ENCODE results near the gene JAZF1. TPM values are rescaled to one million over a fixed set of nuclear protein-coding genes. Genes with fewer than 3 reads are reported as not detected.

JAZF1 gene
- total and polyA plus RNA-seq, 2 donors = 3.9 to 14.5 TPM

GRCh38 chr7:27958933-27959548 lies 221.6 kb downstream of the JAZF1 start:
- H3K27me3 ChIP-seq (ENCODE audit: control insufficient read depth in 2 of 2, insufficient read depth in 1 of 2, low read length in 1 of 2) = no peaks in the 10 kb centered on the region
- no peaks in the 10 kb centered on the region for H3K9me3 ChIP-seq (ENCODE audit: control insufficient read depth in 2 of 2, insufficient read depth in 1 of 2, low read length in 1 of 2)
- DNase-seq (ENCODE audit: low read depth in 6 of 9, low spot score in 9 of 9) = no peak
- H3K4me1 ChIP-seq (ENCODE audit: control insufficient read depth in 2 of 2, insufficient read depth in 2 of 2, low read length in 2 of 2) = no peaks in the 10 kb centered on the region
- H3K27ac ChIP-seq (ENCODE audit: low read depth in 1 of 2, low read length in 1 of 2) = no peak overlapping the region
- no peak overlapping the region for H3K4me3 ChIP-seq (ENCODE audit: low read length in 2 of 2)
- H3K36me3 ChIP-seq (ENCODE audit: control insufficient read depth in 2 of 2, insufficient read depth in 2 of 2, low read length in 1 of 2) = no peaks in the 10 kb centered on the region

- Histone ChIP-seq H3K27ac (ENCODE audit: low read depth in 1 of 2, low read length in 1 of 2) (no peak overlapping the region), H3K9me3 (ENCODE audit: control insufficient read depth in 2 of 2, insufficient read depth in 1 of 2, low read length in 1 of 2) (no peaks in the 10 kb centered on the region), H3K4me1 (ENCODE audit: control insufficient read depth in 2 of 2, insufficient read depth in 2 of 2, low read length in 2 of 2) (no peaks in the 10 kb centered on the region), H3K27me3 (ENCODE audit: control insufficient read depth in 2 of 2, insufficient read depth in 1 of 2, low read length in 1 of 2) (no peaks in the 10 kb centered on the region), H3K4me3 (ENCODE audit: low read length in 2 of 2) (no peak overlapping the region), H3K36me3 (ENCODE audit: control insufficient read depth in 2 of 2, insufficient read depth in 2 of 2, low read length in 1 of 2) (no peaks in the 10 kb centered on the region)
- no peak for DNase-seq (ENCODE audit: low read depth in 6 of 9, low spot score in 9 of 9)
- over 99% methylated on average over 2 of the region's 2 CpGs for WGBS
Measured at GRCh38 chr7:27955596-27955995, 225.0 kb downstream of the JAZF1 start.

GRCh38 chr7:27955011-27955410 lies 225.6 kb downstream of the JAZF1 start:
- Histone ChIP-seq H3K27ac (ENCODE audit: low read depth in 1 of 2, low read length in 1 of 2) (no peak overlapping the region), H3K4me1 (ENCODE audit: control insufficient read depth in 2 of 2, insufficient read depth in 2 of 2, low read length in 2 of 2) (no peaks in the 10 kb centered on the region), H3K36me3 (ENCODE audit: control insufficient read depth in 2 of 2, insufficient read depth in 2 of 2, low read length in 1 of 2) (no peaks in the 10 kb centered on the region), H3K27me3 (ENCODE audit: control insufficient read depth in 2 of 2, insufficient read depth in 1 of 2, low read length in 1 of 2) (no peaks in the 10 kb centered on the region), H3K9me3 (ENCODE audit: control insufficient read depth in 2 of 2, insufficient read depth in 1 of 2, low read length in 1 of 2) (no peaks in the 10 kb centered on the region), H3K4me3 (ENCODE audit: low read length in 2 of 2) (no peak overlapping the region)
- DNase-seq (ENCODE audit: low read depth in 6 of 9, low spot score in 9 of 9) = no peak
- WGBS = 99% methylated on average over 3 of the region's 3 CpGs

- Histone ChIP-seq H3K36me3 (ENCODE audit: control insufficient read depth in 2 of 2, insufficient read depth in 2 of 2, low read length in 1 of 2) (no peaks in the 10 kb centered on the region), H3K4me1 (ENCODE audit: control insufficient read depth in 2 of 2, insufficient read depth in 2 of 2, low read length in 2 of 2) (no peaks in the 10 kb centered on the region), H3K27me3 (ENCODE audit: control insufficient read depth in 2 of 2, insufficient read depth in 1 of 2, low read length in 1 of 2) (no peaks in the 10 kb centered on the region), H3K27ac (ENCODE audit: low read depth in 1 of 2, low read length in 1 of 2) (no peak overlapping the region), H3K9me3 (ENCODE audit: control insufficient read depth in 2 of 2, insufficient read depth in 1 of 2, low read length in 1 of 2) (no peaks in the 10 kb centered on the region), H3K4me3 (ENCODE audit: low read length in 2 of 2) (no peak overlapping the region)
- WGBS = 98% methylated on average over 1 of the region's 1 CpG
- no peak for DNase-seq (ENCODE audit: low read depth in 6 of 9, low spot score in 9 of 9)
Measured at GRCh38 chr7:27953777-27954176, 226.8 kb downstream of the JAZF1 start.

GRCh38 chr7:27953361-27953760 lies 227.2 kb downstream of the JAZF1 start:
- H3K4me1 ChIP-seq (ENCODE audit: control insufficient read depth in 2 of 2, insufficient read depth in 2 of 2, low read length in 2 of 2) = no peaks in the 10 kb centered on the region
- DNase-seq (ENCODE audit: low read depth in 6 of 9, low spot score in 9 of 9) = no peak
- H3K36me3 ChIP-seq (ENCODE audit: control insufficient read depth in 2 of 2, insufficient read depth in 2 of 2, low read length in 1 of 2) = no peaks in the 10 kb centered on the region
- H3K27ac ChIP-seq (ENCODE audit: low read depth in 1 of 2, low read length in 1 of 2) = no peak overlapping the region
- H3K27me3 ChIP-seq (ENCODE audit: control insufficient read depth in 2 of 2, insufficient read depth in 1 of 2, low read length in 1 of 2) = no peaks in the 10 kb centered on the region
- H3K4me3 ChIP-seq (ENCODE audit: low read length in 2 of 2) = no peak overlapping the region
- no peaks in the 10 kb centered on the region for H3K9me3 ChIP-seq (ENCODE audit: control insufficient read depth in 2 of 2, insufficient read depth in 1 of 2, low read length in 1 of 2)
- WGBS = 91% methylated on average over 1 of the region's 1 CpG

GRCh38 chr7:27952456-27953285 lies 227.9 kb downstream of the JAZF1 start:
- Histone ChIP-seq H3K27ac (ENCODE audit: low read depth in 1 of 2, low read length in 1 of 2) (no peak overlapping the region), H3K4me3 (ENCODE audit: low read length in 2 of 2) (no peak overlapping the region), H3K9me3 (ENCODE audit: control insufficient read depth in 2 of 2, insufficient read depth in 1 of 2, low read length in 1 of 2) (no peaks in the 10 kb centered on the region), H3K4me1 (ENCODE audit: control insufficient read depth in 2 of 2, insufficient read depth in 2 of 2, low read length in 2 of 2) (no peaks in the 10 kb centered on the region), H3K36me3 (ENCODE audit: control insufficient read depth in 2 of 2, insufficient read depth in 2 of 2, low read length in 1 of 2) (no peaks in the 10 kb centered on the region), H3K27me3 (ENCODE audit: control insufficient read depth in 2 of 2, insufficient read depth in 1 of 2, low read length in 1 of 2) (no peaks in the 10 kb centered on the region)
- DNase-seq (ENCODE audit: low read depth in 6 of 9, low spot score in 9 of 9) = peak in 1 of 9 donors; percentile 16
- 86% methylated on average over 3 of the region's 3 CpGs for WGBS

GRCh38 chr7:27950123-27950522 lies 230.5 kb downstream of the JAZF1 start:
- Histone ChIP-seq H3K27ac (ENCODE audit: low read depth in 1 of 2, low read length in 1 of 2) (no peak overlapping the region), H3K4me1 (ENCODE audit: control insufficient read depth in 2 of 2, insufficient read depth in 2 of 2, low read length in 2 of 2) (no peaks in the 10 kb centered on the region), H3K27me3 (ENCODE audit: control insufficient read depth in 2 of 2, insufficient read depth in 1 of 2, low read length in 1 of 2) (no peaks in the 10 kb centered on the region), H3K9me3 (ENCODE audit: control insufficient read depth in 2 of 2, insufficient read depth in 1 of 2, low read length in 1 of 2) (no peaks in the 10 kb centered on the region), H3K4me3 (ENCODE audit: low read length in 2 of 2) (no peak overlapping the region), H3K36me3 (ENCODE audit: control insufficient read depth in 2 of 2, insufficient read depth in 2 of 2, low read length in 1 of 2) (no peaks in the 10 kb centered on the region)
- DNase-seq (ENCODE audit: low read depth in 6 of 9, low spot score in 9 of 9) = no peak
- WGBS = 97% methylated on average over 3 of the region's 3 CpGs

- no peaks in the 10 kb centered on the region for H3K9me3 ChIP-seq (ENCODE audit: control insufficient read depth in 2 of 2, insufficient read depth in 1 of 2, low read length in 1 of 2)
- no peaks in the 10 kb centered on the region for H3K36me3 ChIP-seq (ENCODE audit: control insufficient read depth in 2 of 2, insufficient read depth in 2 of 2, low read length in 1 of 2)
- H3K4me1 ChIP-seq (ENCODE audit: control insufficient read depth in 2 of 2, insufficient read depth in 2 of 2, low read length in 2 of 2) = no peaks in the 10 kb centered on the region
- no peak overlapping the region for H3K4me3 ChIP-seq (ENCODE audit: low read length in 2 of 2)
- H3K27ac ChIP-seq (ENCODE audit: low read depth in 1 of 2, low read length in 1 of 2) = no peak overlapping the region
- WGBS = 95% methylated on average over 3 of the region's 3 CpGs
- DNase-seq (ENCODE audit: low read depth in 6 of 9, low spot score in 9 of 9) = no peak
- H3K27me3 ChIP-seq (ENCODE audit: control insufficient read depth in 2 of 2, insufficient read depth in 1 of 2, low read length in 1 of 2) = no peaks in the 10 kb centered on the region
Measured at GRCh38 chr7:27948861-27949260, 231.7 kb downstream of the JAZF1 start.

- no peak overlapping the region for H3K4me3 ChIP-seq (ENCODE audit: low read length in 2 of 2)
- no peaks in the 10 kb centered on the region for H3K36me3 ChIP-seq (ENCODE audit: control insufficient read depth in 2 of 2, insufficient read depth in 2 of 2, low read length in 1 of 2)
- no peak overlapping the region for H3K27ac ChIP-seq (ENCODE audit: low read depth in 1 of 2, low read length in 1 of 2)
- H3K27me3 ChIP-seq (ENCODE audit: control insufficient read depth in 2 of 2, insufficient read depth in 1 of 2, low read length in 1 of 2) = no peaks in the 10 kb centered on the region
- DNase-seq (ENCODE audit: low read depth in 6 of 9, low spot score in 9 of 9) = no peak
- no peaks in the 10 kb centered on the region for H3K9me3 ChIP-seq (ENCODE audit: control insufficient read depth in 2 of 2, insufficient read depth in 1 of 2, low read length in 1 of 2)
- WGBS = 80% methylated on average over 7 of the region's 7 CpGs
- no peaks in the 10 kb centered on the region for H3K4me1 ChIP-seq (ENCODE audit: control insufficient read depth in 2 of 2, insufficient read depth in 2 of 2, low read length in 2 of 2)
Measured at GRCh38 chr7:27947586-27948278, 232.9 kb downstream of the JAZF1 start.

Data from thymus (tissue), 11 donors.